SJSA1 (cell line): ENCODE data around the gene SLC25A26. TPM values are rescaled to one million over a fixed set of nuclear protein-coding genes. Genes with fewer than 3 reads are reported as not detected.

Experiments used
- DNase-seq, 2 experiments: peaks; one replicate each; pipeline ENCODE4 v3.0.0-alpha.2; 2015 to 2020; ENCODE audit warnings: low spot score in 2 of 2, low read depth in 1 of 2
- H3K27ac ChIP-seq: fragments of 250-450 bp; sonication (Bioruptor Pico); 2 replicates; pipeline ENCODE4 v1.5.1; 2020; ENCODE audit warnings: mild to moderate bottlenecking, moderate library complexity
- H3K27me3 ChIP-seq: fragments of 250-450 bp; sonication (Bioruptor Pico); replicated peaks from 2 replicates; pipeline ENCODE4 v1.5.1; 2020; ENCODE audit warnings: mild to moderate bottlenecking, moderate library complexity
- H3K36me3 ChIP-seq: fragments of 250-450 bp; sonication (Bioruptor Pico); 2 replicates; pipeline ENCODE4 v1.5.1; 2020; ENCODE audit warnings: mild to moderate bottlenecking
- H3K4me1 ChIP-seq: fragments of 250-450 bp; sonication (Bioruptor Pico); replicated peaks from 2 replicates; pipeline ENCODE4 v1.6.1; 2021; ENCODE audit warnings: mild to moderate bottlenecking
- H3K4me3 ChIP-seq: fragments of 250-450 bp; sonication (Bioruptor Pico); 2 replicates; pipeline ENCODE4 v1.5.1; 2020; ENCODE audit warnings: mild to moderate bottlenecking
- H3K9me3 ChIP-seq: fragments of 250-450 bp; sonication (Bioruptor Pico); replicated peaks from 2 replicates; pipeline ENCODE4 v1.5.1; 2020; ENCODE audit warnings: mild to moderate bottlenecking
- total RNA-seq: library from RNA; depleted of rRNA; stranded (reverse); fragments of >200 nt; shearing (Covaris generic); gene quantifications from 2 replicates; pipeline ENCODE4 v1.2.3, GENCODE V29; 2014

The SLC25A26 gene
- total RNA-seq, 1 experiment from 2014 or later = 16.0 TPM

DNA sequence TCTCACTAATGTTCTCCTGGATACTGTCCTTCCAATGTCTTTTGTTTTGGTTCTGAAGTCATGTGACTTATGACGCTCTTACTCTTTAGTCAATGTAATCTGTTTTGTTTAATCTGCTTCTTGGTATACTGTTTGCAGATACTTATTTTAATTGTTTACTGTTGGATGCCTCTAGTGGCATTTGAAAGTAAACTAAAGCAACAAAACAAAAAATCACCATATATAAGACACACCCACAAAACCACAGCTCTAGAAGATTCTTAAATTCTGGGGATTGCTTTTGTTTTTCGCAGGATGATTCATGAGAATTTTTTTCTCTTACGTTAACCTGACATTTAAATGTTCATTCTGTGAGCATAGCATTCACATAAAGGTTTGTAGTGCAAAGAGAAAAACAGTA, 16.8 kb downstream of the SLC25A26 start:
- DNase-seq = no peak

DNA sequence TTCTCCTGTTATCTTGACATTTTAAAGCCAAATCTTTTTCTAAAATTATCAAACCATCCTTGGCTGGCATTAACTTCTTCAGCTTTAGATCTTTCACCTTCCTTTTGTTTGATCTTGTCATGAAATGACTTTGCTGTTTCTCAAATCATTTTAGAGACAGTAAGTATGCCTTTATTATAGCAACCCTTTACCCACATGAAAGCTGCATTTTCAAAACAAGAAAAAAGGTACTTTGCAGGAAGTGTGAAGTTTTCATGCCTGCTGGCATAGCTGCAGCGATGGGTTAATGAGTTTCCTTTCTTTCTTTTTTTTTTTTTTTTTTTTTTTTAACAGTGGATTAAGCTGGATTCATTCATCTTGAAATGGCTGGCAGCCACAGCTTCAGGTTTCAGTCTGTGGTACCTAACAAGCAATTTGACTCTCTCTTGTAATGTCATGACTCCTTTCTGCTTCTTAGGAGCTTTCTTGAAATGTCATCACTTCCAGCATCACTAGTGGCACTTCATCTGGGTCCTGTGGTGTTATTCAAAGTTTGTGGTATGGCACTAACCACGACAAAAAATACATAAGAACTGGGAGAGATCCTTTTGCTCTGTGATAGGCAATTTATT, 18.8 kb downstream of the SLC25A26 start:
- H3K4me3 ChIP-seq = no peak overlapping the region
- H3K36me3 ChIP-seq = no peaks in the 10 kb centered on the region; the same call in 1 of the 2 replicates
- H3K27me3 ChIP-seq = no peaks in the 10 kb centered on the region
- H3K9me3 ChIP-seq = no peaks in the 10 kb centered on the region
- no peak overlapping the region for H3K27ac ChIP-seq
- H3K4me1 ChIP-seq = peaks cover 4% of the 10 kb centered on the region; the same call in 1 of the 2 replicates
- no peak for DNase-seq

More for the DNA sequence above, 16.8 kb downstream of the SLC25A26 start:
- no peak overlapping the region for H3K27ac ChIP-seq
- H3K4me3 ChIP-seq = no peak overlapping the region
- peaks cover 4% of the 10 kb centered on the region; the same call in 1 of the 2 replicates for H3K4me1 ChIP-seq
- H3K9me3 ChIP-seq = no peaks in the 10 kb centered on the region
- H3K27me3 ChIP-seq = no peaks in the 10 kb centered on the region
- H3K36me3 ChIP-seq = no peaks in the 10 kb centered on the region; the same call in 1 of the 2 replicates

DNA sequence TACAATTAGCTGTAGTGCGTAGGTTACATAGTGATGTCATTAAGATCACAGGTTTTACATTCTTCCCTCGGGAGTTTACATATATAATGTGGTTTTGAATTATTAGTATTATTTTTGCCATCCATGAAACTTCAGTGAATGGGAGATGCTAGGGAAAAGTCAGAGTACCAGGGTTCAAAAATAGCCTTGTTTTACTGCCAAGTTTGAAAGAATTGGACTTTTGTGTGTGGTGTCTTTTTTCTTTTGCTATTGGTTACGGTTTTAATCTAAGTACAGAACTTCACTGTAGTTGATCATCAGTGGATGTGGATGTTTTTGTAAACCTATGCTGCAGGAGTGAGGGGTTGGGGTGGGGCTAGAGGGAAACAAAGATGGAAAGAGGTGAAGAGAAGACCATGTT, 20.7 kb downstream of the SLC25A26 start:
- H3K4me1 ChIP-seq = peaks cover 4% of the 10 kb centered on the region; the same call in 1 of the 2 replicates
- H3K4me3 ChIP-seq = no peak overlapping the region
- no peaks in the 10 kb centered on the region; the same call in 1 of the 2 replicates for H3K36me3 ChIP-seq
- H3K9me3 ChIP-seq = no peaks in the 10 kb centered on the region
- no peak overlapping the region for H3K27ac ChIP-seq
- no peak for DNase-seq
- H3K27me3 ChIP-seq = no peaks in the 10 kb centered on the region

DNA sequence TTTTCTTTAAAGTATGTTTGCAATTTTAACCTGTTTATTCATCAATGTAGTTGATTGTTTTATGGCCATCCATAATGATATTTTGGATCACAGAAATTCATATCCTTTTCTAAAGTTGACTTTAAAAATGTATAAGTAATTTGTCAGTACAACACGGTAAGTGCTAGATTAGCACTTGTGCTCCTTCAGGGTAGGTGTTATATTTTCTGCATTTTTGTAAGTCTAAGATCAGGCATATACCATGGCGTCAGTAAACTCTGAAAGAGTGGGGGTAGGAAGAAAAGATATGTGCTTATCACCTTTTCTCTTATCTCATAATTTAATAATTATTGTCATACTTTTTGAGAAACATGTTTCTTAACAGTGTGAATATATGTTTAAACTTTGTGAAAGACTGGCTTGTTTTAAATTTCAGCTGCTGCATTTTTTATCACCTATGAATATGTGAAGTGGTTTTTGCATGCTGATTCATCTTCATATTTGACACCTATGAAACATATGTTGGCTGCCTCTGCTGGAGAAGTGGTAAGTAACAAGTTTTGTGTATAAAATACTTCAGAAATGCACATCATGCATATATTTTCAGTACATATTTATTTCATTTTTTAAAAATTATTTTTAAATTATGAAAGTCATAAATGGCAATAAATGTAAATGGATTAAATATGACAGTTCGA, 22.1 kb downstream of the SLC25A26 start:
- no peaks in the 10 kb centered on the region for H3K27me3 ChIP-seq
- peaks cover under 1% of the 10 kb centered on the region; the same call in 1 of the 2 replicates for H3K4me1 ChIP-seq
- no peaks in the 10 kb centered on the region for H3K9me3 ChIP-seq
- no peak overlapping the region for H3K4me3 ChIP-seq
- no peak for DNase-seq
- H3K36me3 ChIP-seq = no peaks in the 10 kb centered on the region; the same call in 1 of the 2 replicates
- H3K27ac ChIP-seq = no peak overlapping the region

DNA sequence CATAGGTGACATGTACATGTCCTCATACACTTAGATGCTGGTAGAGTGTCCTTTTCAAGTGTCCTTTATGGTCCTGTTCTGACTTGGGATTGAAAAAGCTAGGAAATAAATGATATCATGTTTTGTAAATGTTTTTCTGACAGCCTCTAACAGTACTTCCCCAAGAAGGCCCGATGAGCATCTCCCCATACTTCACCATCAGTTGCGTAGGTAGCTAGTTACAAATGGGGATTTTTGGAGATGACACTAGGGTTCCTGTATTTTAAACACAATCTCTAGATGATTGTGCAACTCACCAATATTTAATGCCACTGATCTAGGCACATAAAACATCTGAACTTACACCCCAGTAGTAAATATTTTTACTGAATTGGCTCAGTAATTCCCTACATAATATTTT, 27.8 kb downstream of the SLC25A26 start:
- DNase-seq = no peak
- Histone ChIP-seq H3K9me3 (no peaks in the 10 kb centered on the region), H3K4me3 (no peak overlapping the region), H3K36me3 (peaks cover 7% of the 10 kb centered on the region), H3K4me1 (no peaks in the 10 kb centered on the region), H3K27ac (no peak overlapping the region), H3K27me3 (no peaks in the 10 kb centered on the region)

DNA sequence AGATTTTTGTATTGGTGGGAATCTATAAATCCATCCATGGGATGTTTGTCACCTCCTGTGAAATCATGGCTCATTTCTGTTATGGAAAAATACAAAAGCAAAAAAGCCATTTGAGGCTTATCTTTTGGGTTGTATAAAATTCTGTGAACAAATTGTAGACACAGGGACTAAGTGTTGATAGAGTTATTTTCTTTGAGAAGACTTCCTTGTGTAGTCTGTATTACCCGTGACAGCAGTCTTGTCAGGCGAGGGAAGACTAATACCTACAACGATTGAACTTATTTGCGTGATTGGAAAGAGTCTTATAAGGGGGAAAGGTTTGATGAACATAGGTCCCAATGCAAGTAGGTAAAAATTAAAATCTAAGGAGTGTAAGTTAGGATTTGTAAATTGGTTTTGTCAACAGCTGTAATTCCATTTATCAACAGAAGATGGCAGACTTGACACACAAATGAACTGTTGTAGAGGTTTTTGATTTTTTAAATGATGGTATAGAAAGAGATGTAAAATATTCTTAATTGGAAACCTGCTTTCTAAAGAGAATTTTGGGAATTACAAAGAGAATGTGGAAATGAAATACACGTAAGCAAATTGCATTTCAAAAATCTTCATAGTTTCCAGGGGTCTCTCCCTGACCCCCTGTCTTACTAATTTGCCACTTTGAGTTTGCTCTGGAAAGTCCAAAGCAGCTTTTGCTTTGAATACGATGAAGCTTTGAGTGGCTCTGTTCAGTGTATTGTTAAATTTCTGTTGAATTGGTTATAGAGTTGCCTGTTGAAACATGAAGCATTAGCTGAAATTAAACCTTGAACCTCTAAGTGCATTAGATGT, 33.2 kb downstream of the SLC25A26 start:
- H3K27ac ChIP-seq = no peak overlapping the region
- no peaks in the 10 kb centered on the region for H3K4me1 ChIP-seq
- peak in 1 of 2 experiments; percentile 19 for DNase-seq
- no peaks in the 10 kb centered on the region for H3K27me3 ChIP-seq
- peaks cover 7% of the 10 kb centered on the region; the same call in 1 of the 2 replicates for H3K36me3 ChIP-seq
- no peaks in the 10 kb centered on the region for H3K9me3 ChIP-seq
- H3K4me3 ChIP-seq = no peak overlapping the region

DNA sequence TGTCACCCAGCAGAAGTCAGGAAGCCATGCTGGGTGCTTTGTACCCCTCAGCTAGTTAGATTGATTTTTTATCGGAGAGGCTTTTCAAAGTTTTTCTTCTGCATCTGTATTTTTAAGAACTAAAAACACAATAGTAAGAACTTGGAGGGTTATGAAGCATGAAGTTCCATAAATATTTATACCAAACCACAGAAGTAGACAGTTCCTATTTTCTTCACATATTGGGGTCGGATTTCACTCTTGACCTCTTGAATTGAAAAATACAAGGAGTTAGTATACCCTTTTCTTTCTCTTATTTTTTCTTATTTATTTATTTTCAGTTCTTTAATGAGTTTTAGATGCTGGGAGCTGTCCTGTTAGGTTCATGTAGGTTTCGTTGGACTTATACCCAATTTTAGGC, 35.1 kb downstream of the SLC25A26 start:
- Histone ChIP-seq H3K4me3 (no peak overlapping the region), H3K9me3 (no peaks in the 10 kb centered on the region), H3K36me3 (no peaks in the 10 kb centered on the region; the same call in 1 of the 2 replicates), H3K4me1 (no peaks in the 10 kb centered on the region), H3K27me3 (no peaks in the 10 kb centered on the region), H3K27ac (no peak overlapping the region)
- no peak for DNase-seq

DNA sequence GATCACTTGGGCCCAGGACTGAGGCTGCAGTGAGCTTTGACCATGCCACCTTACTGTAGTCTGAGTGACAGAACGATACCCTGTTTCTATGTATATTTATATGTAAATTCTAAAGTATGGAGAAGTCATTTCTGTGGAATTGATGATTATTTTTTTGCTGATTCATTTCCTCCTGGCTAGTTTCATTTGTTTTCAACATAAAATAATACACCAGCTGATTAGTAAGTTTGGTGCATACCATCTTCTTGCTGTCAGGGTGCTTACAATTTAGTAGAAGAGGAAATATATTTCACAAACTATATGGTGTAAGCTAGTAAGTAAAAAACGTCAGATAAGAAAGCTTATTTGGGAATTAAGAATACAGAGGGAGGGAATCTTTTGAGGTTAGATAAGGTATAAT, 36.0 kb downstream of the SLC25A26 start:
- no peak overlapping the region for H3K27ac ChIP-seq
- no peaks in the 10 kb centered on the region for H3K27me3 ChIP-seq
- H3K36me3 ChIP-seq = no peaks in the 10 kb centered on the region; the same call in 1 of the 2 replicates
- H3K4me1 ChIP-seq = no peaks in the 10 kb centered on the region
- H3K4me3 ChIP-seq = no peak overlapping the region
- DNase-seq = no peak
- H3K9me3 ChIP-seq = no peaks in the 10 kb centered on the region

DNA sequence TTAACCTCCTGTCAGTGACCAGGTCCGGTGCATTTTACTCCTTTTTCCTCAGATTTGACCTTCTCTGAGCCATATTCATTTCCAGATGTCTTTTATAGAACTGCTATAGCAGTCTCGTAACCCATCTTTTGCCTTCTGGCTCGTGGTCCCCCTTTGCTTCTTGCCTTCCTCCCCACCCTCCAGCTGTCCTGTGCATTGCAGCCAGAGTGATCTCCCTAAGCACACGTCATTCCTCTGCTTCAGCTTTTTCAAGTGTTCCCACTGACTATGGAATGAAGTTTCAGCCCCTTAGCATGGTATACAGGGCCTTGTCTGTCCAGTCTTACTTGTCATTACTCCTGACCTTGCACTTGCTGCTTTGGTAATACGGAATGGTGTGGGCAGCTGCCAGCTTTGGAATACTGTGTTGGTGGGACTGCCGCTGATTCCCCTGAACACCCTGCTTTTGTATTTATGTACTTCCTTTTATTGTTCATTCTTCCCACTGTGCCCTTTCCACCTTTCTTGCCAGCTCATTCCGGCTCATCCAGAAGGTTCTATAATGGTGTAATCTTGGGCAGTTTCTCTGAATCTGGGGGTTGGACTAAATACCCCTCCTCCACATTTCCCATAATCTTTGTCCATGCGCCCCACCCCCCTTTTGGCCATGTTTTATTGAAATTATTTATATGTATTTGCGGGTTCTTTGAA, 38.9 kb downstream of the SLC25A26 start:
- no peak overlapping the region for H3K4me3 ChIP-seq
- H3K27me3 ChIP-seq = no peaks in the 10 kb centered on the region
- DNase-seq = no peak
- no peaks in the 10 kb centered on the region for H3K9me3 ChIP-seq
- H3K4me1 ChIP-seq = no peaks in the 10 kb centered on the region
- no peaks in the 10 kb centered on the region for H3K36me3 ChIP-seq
- no peak overlapping the region for H3K27ac ChIP-seq

DNA sequence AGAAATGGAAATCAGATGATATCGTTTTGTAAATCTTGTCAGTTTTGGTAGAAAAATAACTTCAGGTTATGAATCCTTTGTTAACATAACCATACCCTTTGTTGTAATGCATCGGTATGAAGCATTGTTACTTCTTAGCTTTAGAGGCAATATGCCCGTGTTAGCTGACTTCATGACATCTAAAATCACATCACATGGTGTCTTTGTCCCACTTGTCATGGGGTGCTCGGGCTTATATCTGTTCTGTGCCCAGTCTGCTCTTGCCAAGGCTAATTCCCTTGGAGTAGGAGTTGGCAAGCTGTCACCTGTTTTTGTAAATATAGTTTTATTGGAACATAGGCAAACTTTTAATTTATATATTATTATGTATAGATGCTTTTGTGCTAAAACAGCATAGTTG, 39.6 kb downstream of the SLC25A26 start:
- H3K36me3 ChIP-seq = no peaks in the 10 kb centered on the region
- DNase-seq = no peak
- no peaks in the 10 kb centered on the region for H3K4me1 ChIP-seq
- no peaks in the 10 kb centered on the region for H3K9me3 ChIP-seq
- H3K4me3 ChIP-seq = no peak overlapping the region
- no peaks in the 10 kb centered on the region for H3K27me3 ChIP-seq
- H3K27ac ChIP-seq = no peak overlapping the region

DNA sequence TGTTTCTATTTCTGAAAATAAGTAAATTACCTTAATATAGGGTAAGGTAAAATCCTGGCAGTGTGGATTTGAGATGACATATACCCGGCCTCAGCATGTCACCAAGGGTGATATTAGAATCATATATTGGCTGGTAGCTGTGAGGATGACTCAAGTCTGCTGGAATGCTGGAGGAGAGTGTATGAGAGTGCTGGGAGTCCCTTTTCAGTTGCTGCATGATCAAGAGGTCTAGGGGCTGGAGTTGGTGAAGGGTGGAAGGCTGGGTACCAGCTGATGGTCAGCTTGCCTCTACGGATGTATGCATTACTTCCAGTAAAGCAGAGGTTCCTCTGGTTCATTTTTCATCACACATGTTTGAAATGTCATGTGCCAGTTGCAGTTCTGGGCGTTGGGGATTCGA, 40.6 kb downstream of the SLC25A26 start:
- DNase-seq = no peak
- Histone ChIP-seq H3K4me1 (no peaks in the 10 kb centered on the region), H3K27ac (no peak overlapping the region), H3K4me3 (no peak overlapping the region), H3K27me3 (no peaks in the 10 kb centered on the region), H3K36me3 (no peaks in the 10 kb centered on the region), H3K9me3 (no peaks in the 10 kb centered on the region)

DNA sequence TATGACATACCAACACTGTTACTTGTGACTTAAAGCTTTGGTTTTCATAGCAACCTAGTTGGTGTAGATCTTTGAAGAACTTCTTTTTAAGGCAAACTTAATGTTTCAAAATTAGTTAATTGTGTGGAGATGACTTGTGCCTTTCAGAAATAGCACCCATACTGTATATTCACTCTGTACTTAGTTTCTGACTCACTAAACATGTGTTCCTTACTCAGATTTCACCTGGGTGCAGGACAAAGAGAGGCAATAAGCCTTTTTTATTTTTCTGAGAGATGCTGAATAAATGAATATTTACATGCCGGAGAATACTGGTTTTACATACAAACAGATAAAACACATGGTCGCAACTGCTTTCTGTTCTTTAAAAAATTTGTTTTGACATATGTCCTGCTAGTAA, 44.8 kb downstream of the SLC25A26 start:
- H3K36me3 ChIP-seq = no peaks in the 10 kb centered on the region
- no peak overlapping the region for H3K27ac ChIP-seq
- no peaks in the 10 kb centered on the region for H3K27me3 ChIP-seq
- no peak overlapping the region for H3K4me3 ChIP-seq
- DNase-seq = no peak
- peaks cover 3% of the 10 kb centered on the region for H3K4me1 ChIP-seq
- no peaks in the 10 kb centered on the region for H3K9me3 ChIP-seq

DNA sequence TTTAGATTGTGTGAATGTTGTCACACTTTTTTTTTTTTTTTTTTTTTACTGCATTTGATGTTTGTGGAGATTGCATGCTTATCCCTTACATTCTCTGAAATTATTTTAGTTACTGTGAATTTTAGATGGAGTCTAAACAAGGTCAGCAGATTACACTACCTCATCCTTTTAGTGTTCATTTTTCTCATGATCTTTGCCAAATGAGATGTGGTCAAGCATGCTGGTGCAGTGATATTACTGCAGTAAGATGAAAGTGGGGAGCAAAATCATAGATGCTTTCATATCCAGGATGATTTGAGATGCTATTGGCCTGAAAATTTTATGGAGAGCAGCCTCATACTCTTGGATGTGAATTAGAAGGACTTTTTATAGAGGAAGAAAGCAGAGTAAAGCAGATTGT, 45.8 kb downstream of the SLC25A26 start:
- Histone ChIP-seq H3K4me3 (no peak overlapping the region), H3K4me1 (peaks cover 11% of the 10 kb centered on the region), H3K9me3 (no peaks in the 10 kb centered on the region), H3K36me3 (0 out of 2 replicates have a peak, but pooled peaks cover 2% of the 10 kb centered on the region), H3K27me3 (no peaks in the 10 kb centered on the region), H3K27ac (no peak overlapping the region)
- DNase-seq = no peak
